H9 (cell line): Measurements from ENCODE around the gene ARNT2. TPM values are rescaled to one million over a fixed set of nuclear protein-coding genes. Genes with fewer than 3 reads are reported as not detected.

Source experiments
- DNase-seq: peaks from one replicate; pipeline ENCODE4 v3.0.0-alpha.2; 2017
- H2AFZ ChIP-seq: one replicate; pipeline ENCODE4 v1.6.1; 2013; ENCODE audit warnings: mild to moderate bottlenecking, low read length, control low read depth, moderate library complexity
- H2AK5ac ChIP-seq: 2 replicates; pipeline ENCODE4 v1.6.1; 2013; ENCODE audit warnings: low read length, control low read depth, mixed read lengths; ENCODE audit not compliant: insufficient read length
- H2BK120ac ChIP-seq: one replicate; pipeline ENCODE4 v1.6.1; 2013; ENCODE audit warnings: low read depth, mild to moderate bottlenecking, low read length, control low read depth, inconsistent platforms; ENCODE audit not compliant: poor library complexity, severe bottlenecking
- H2BK12ac ChIP-seq: 2 replicates; pipeline ENCODE4 v1.6.1; 2013; ENCODE audit warnings: low read length, control low read depth, mixed read lengths, low read depth; ENCODE audit not compliant: insufficient read length
- H2BK15ac ChIP-seq: 2 replicates; pipeline ENCODE4 v1.6.1; 2013; ENCODE audit warnings: low read depth, low read length, control low read depth
- H2BK20ac ChIP-seq: one replicate; pipeline ENCODE4 v1.6.1; 2013; ENCODE audit warnings: low read depth, mild to moderate bottlenecking, low read length, control low read depth, inconsistent platforms; ENCODE audit not compliant: poor library complexity, severe bottlenecking
- H2BK5ac ChIP-seq: 2 replicates; pipeline ENCODE4 v1.6.1; 2013; ENCODE audit warnings: low read length, control low read depth, mixed read lengths; ENCODE audit not compliant: insufficient read length
- H3K14ac ChIP-seq: 2 replicates; pipeline ENCODE4 v1.6.1; 2013; ENCODE audit warnings: low read length, control low read depth; ENCODE audit not compliant: insufficient read depth
- H3K18ac ChIP-seq: 2 replicates; pipeline ENCODE4 v1.6.1; 2013; ENCODE audit warnings: low read depth, mild to moderate bottlenecking, mixed read lengths, low read length, control low read depth; ENCODE audit not compliant: insufficient read length
- H3K23ac ChIP-seq: 2 replicates; pipeline ENCODE4 v1.6.1; 2013; ENCODE audit warnings: low read length, control low read depth, mixed read lengths, low read depth; ENCODE audit not compliant: insufficient read length
- H3K23me2 ChIP-seq: 2 replicates; pipeline ENCODE4 v1.6.1; 2013; ENCODE audit warnings: low read depth, mild to moderate bottlenecking, mixed read lengths, low read length, control low read depth; ENCODE audit not compliant: insufficient read length, poor library complexity, severe bottlenecking
- H3K27ac ChIP-seq: 2 replicates; pipeline ENCODE4 v1.5.1; 2013; ENCODE audit warnings: low read length, control low read depth, mixed read lengths, low read depth; ENCODE audit not compliant: insufficient read length
- H3K27me3 ChIP-seq: 2 replicates; pipeline ENCODE4 v1.6.1; 2013; ENCODE audit warnings: low read length, control low read depth, inconsistent platforms; ENCODE audit not compliant: insufficient read depth
- H3K4ac ChIP-seq: 2 replicates; pipeline ENCODE4 v1.6.1; 2013; ENCODE audit warnings: low read depth, mild to moderate bottlenecking, control low read depth, inconsistent platforms, low read length, moderate library complexity
- H3K4me1 ChIP-seq: 2 replicates; pipeline ENCODE4 v1.6.1; 2013; ENCODE audit warnings: low read length, control low read depth, inconsistent platforms; ENCODE audit not compliant: insufficient read depth
- H3K4me2 ChIP-seq: 2 replicates; pipeline ENCODE4 v1.6.1; 2013; ENCODE audit warnings: low read length, control low read depth, mixed read lengths; ENCODE audit not compliant: insufficient read length, insufficient read depth
- H3K56ac ChIP-seq: 2 replicates; pipeline ENCODE4 v1.6.1; 2013; ENCODE audit warnings: low read depth, mild to moderate bottlenecking, mixed read lengths, low read length, control low read depth; ENCODE audit not compliant: insufficient read length
- H3K79me1 ChIP-seq: 2 replicates; pipeline ENCODE4 v1.6.1; 2013; ENCODE audit warnings: low read depth, mild to moderate bottlenecking, moderate library complexity, low read length, control low read depth, inconsistent platforms; ENCODE audit not compliant: insufficient read depth, poor library complexity, severe bottlenecking
- H3K79me2 ChIP-seq: 2 replicates; pipeline ENCODE4 v1.6.1; 2013; ENCODE audit warnings: low read length, control low read depth, inconsistent platforms; ENCODE audit not compliant: insufficient read depth
- H3K9ac ChIP-seq: 2 replicates; pipeline ENCODE4 v1.6.1; 2013; ENCODE audit warnings: low read length, control low read depth, mixed read lengths; ENCODE audit not compliant: insufficient read length; ENCODE audit errors: extremely low read depth
- H3K9me3 ChIP-seq: one replicate; pipeline ENCODE4 v1.6.1; 2013; ENCODE audit warnings: low read depth, low read length, inconsistent platforms; ENCODE audit not compliant: control insufficient read depth
- H3T11ph ChIP-seq: one replicate; pipeline ENCODE4 v1.6.1; 2013; ENCODE audit warnings: mild to moderate bottlenecking, low read length, control low read depth, inconsistent platforms
- H4K20me1 ChIP-seq: one replicate; pipeline ENCODE4 v1.6.1; 2013; ENCODE audit not compliant: control insufficient read depth, insufficient read length, insufficient read depth
- H4K5ac ChIP-seq: 2 replicates; pipeline ENCODE4 v1.6.1; 2013; ENCODE audit warnings: low read depth, mild to moderate bottlenecking, mixed read lengths, low read length, control low read depth; ENCODE audit not compliant: insufficient read length
- H4K8ac ChIP-seq: replicated peaks from 2 replicates; pipeline ENCODE4 v1.6.1; 2013; ENCODE audit warnings: low read length, control low read depth, mixed read lengths, low read depth; ENCODE audit not compliant: insufficient read length
- H4K91ac ChIP-seq: 2 replicates; pipeline ENCODE4 v1.6.1; 2013; ENCODE audit warnings: low read depth, mild to moderate bottlenecking, moderate library complexity, mixed read lengths, low read length, control low read depth; ENCODE audit not compliant: insufficient read length
- H3K27ac Mint-ChIP-seq, 3 experiments: 2 replicates in 2 of 3; 3 replicates in 1 of 3; pipeline ENCODE4 v1.8.0; 2020 to 2021; ENCODE audit warnings: mixed read lengths in 3 of 3, mild to moderate bottlenecking in 1 of 3, moderate library complexity in 1 of 3
- H3K27me3 Mint-ChIP-seq: 2 replicates; pipeline ENCODE4 v1.8.0; 2021; ENCODE audit warnings: low read depth, mild to moderate bottlenecking, moderate library complexity, mixed read lengths
- H3K36me3 Mint-ChIP-seq, 3 experiments: 2 replicates in 2 of 3; 3 replicates in 1 of 3; pipeline ENCODE4 v1.8.0; 2020 to 2021; ENCODE audit warnings: low read depth in 3 of 3, mixed read lengths in 3 of 3; ENCODE audit not compliant: insufficient read depth in 1 of 3
- H3K4me1 Mint-ChIP-seq, 2 experiments: 2 replicates each; pipeline ENCODE4 v1.8.0; 2020; ENCODE audit warnings: mixed read lengths in 2 of 2
- H3K4me3 Mint-ChIP-seq, 2 experiments: 2 replicates in 1 of 2; 3 replicates in 1 of 2; pipeline ENCODE4 v1.8.0; 2020 to 2021; ENCODE audit warnings: mild to moderate bottlenecking in 2 of 2, mixed read lengths in 2 of 2, moderate library complexity in 1 of 2
- H3K9me3 Mint-ChIP-seq, 2 experiments: 2 replicates in 1 of 2; 3 replicates in 1 of 2; pipeline ENCODE4 v1.8.0; 2020; ENCODE audit warnings: mild to moderate bottlenecking in 2 of 2, mixed read lengths in 2 of 2, moderate library complexity in 1 of 2
- WGBS: extraction: QIAGEN DNeasy Blood & Tissue Kit; methylation state at CpG from one replicate; pipeline ENCODE4 v1.1.7; 2013; ENCODE audit warnings: missing lambda C conversion rate, low lambda C conversion rate, mixed read lengths; ENCODE audit not compliant: insufficient read length; ENCODE audit errors: extremely low coverage; 5-methylcytosine and 5-hydroxymethylcytosine counted together
- total RNA-seq: library from RNA; stranded (reverse); gene quantifications from 2 replicates; pipeline ENCODE4 v1.2.1, GENCODE V29; 2021
- TF ChIP-seq, protein P1 (sequence below): fragments of 200-600 bp; sonication (generic); conservative IDR thresholded peaks from 3 replicates; pipeline ENCODE4 v1.8.0; 2021; ENCODE audit warnings: antibody characterized with exemption, mild to moderate bottlenecking

The ARNT2 gene
- total RNA-seq, 1 experiment from 2014 or later, result 10.5 TPM

DNA sequence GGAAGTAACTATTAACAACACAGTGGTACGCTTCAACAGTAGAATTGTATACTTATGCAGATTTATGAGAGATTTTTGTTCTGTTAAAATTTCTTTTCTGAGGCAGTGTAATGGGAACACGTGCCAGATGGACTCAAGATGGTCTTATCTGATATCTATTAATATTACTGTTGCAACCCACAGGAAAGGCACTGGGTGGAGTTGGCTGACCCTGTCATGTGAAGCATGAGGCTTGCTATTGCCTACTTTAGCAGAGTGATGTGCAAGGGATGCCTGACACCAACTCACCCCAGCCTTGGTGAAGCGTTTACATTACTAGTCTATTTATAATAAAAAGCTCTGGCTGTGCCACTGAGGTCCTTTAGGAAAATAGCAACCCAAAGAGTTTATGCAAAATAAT, 19.8 kb upstream of the ARNT2 start:
- no peak for DNase-seq
- H4K91ac ChIP-seq, result no peak overlapping the region
- no peaks in the 10 kb centered on the region for H3K23me2 ChIP-seq
- H2BK5ac ChIP-seq, result no peak overlapping the region
- H2BK12ac ChIP-seq, result no peak overlapping the region
- no peak overlapping the region for H3T11ph ChIP-seq
- H2BK15ac ChIP-seq, result no peak overlapping the region
- H2AK5ac ChIP-seq, result no peak overlapping the region
- no peak overlapping the region for H4K8ac ChIP-seq
- TF ChIP-seq, protein P1, sequence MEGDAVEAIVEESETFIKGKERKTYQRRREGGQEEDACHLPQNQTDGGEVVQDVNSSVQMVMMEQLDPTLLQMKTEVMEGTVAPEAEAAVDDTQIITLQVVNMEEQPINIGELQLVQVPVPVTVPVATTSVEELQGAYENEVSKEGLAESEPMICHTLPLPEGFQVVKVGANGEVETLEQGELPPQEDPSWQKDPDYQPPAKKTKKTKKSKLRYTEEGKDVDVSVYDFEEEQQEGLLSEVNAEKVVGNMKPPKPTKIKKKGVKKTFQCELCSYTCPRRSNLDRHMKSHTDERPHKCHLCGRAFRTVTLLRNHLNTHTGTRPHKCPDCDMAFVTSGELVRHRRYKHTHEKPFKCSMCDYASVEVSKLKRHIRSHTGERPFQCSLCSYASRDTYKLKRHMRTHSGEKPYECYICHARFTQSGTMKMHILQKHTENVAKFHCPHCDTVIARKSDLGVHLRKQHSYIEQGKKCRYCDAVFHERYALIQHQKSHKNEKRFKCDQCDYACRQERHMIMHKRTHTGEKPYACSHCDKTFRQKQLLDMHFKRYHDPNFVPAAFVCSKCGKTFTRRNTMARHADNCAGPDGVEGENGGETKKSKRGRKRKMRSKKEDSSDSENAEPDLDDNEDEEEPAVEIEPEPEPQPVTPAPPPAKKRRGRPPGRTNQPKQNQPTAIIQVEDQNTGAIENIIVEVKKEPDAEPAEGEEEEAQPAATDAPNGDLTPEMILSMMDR, result no peak
- H3K18ac ChIP-seq, result no peak overlapping the region
- no peak overlapping the region for H3K4me3 Mint-ChIP-seq
- H3K9me3 Mint-ChIP-seq, result no peaks in the 10 kb centered on the region; a peak in 1 of 5 replicates
- H2BK120ac ChIP-seq, result no peak overlapping the region
- H3K79me1 ChIP-seq, result no peaks in the 10 kb centered on the region
- WGBS, result no CpG with 5 or more reads among the region's 3 CpGs
- no peaks in the 10 kb centered on the region for H3K79me2 ChIP-seq
- no peaks in the 10 kb centered on the region for H4K20me1 ChIP-seq
- H3K23ac ChIP-seq, result no peak overlapping the region
- H3K4me2 ChIP-seq, result no peak overlapping the region
- H3K27me3 ChIP-seq, result no peaks in the 10 kb centered on the region
- no peak overlapping the region for H3K27ac ChIP-seq
- no peaks in the 10 kb centered on the region for H3K9me3 ChIP-seq
- H2AFZ ChIP-seq, result no peak overlapping the region
- H3K4me1 ChIP-seq, result peaks cover 4% of the 10 kb centered on the region; the same call in 1 of the 2 replicates
- H3K56ac ChIP-seq, result no peak overlapping the region
- no peak overlapping the region for H4K5ac ChIP-seq
- no peak overlapping the region for H2BK20ac ChIP-seq
- H3K27me3 Mint-ChIP-seq, result no peaks in the 10 kb centered on the region; the same call in 1 of the 2 replicates
- peaks cover 18 to 34% of the 10 kb centered on the region in 2 experiments for H3K4me1 Mint-ChIP-seq
- no peak overlapping the region for H3K27ac Mint-ChIP-seq
- no peak overlapping the region for H3K4ac ChIP-seq
- H3K14ac ChIP-seq, result no peak overlapping the region
- no peak overlapping the region for H3K9ac ChIP-seq
- no peaks in the 10 kb centered on the region for H3K36me3 Mint-ChIP-seq
